ENCODE measurements around the gene NR2F2.

Gene NR2F2

DNA sequence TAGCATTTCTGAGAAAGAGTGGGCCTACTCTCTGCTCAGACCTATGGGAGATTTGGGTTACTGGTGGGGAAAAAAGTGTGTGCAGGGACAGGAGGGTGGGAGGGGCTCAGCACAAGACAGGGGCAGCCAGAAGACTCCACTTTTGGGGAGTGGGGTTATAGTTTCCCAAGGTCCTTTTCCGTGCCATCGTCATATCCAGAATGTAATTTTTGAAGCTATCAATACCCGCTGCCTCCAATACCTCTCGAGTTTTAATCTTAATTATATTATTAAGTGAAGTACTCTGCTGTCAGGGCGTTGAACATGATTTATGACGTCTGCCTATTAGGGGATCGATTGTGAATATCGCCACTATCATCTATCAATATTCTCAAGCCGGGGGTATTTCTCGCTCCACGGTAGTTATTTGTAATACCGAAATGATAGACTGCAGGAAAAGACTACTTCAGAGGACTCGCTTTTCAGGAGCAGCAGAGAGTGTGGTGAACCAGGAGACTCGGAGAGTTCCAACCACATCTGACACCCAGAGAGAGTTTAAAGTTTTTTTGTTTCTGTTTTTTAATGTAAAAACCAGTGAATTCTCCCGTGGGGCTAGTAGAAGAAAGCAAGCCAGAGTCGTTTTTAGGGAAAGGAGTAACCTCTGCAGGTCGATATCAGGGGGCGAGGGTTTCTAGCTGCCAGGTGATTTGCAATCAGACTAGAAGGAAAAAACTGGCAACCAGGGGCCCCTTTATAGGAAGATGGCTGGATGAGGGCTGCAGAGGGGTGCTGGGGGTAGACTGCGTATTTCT is 20.6 kb downstream of the NR2F2 start:
- in situ Hi-C loops (cut with MboI; ENCODE audit: low sequenced_read_pairs) = no loop called here

- in situ Hi-C loops (cut with MboI; ENCODE audit: low sequenced_read_pairs) = no loop called here
These were observed 21.5 kb downstream of the NR2F2 start for GRCh38 chr15:96351761-96352603.

- in situ Hi-C loops (cut with MboI; ENCODE audit: low sequenced_read_pairs) = no loop called here
These were observed 22.3 kb downstream of the NR2F2 start for GRCh38 chr15:96352604-96353405.

GRCh38 chr15:96353416-96353929 is 23.0 kb downstream of the NR2F2 start:
- in situ Hi-C loops (cut with MboI; ENCODE audit: low sequenced_read_pairs) = no loop called here

- in situ Hi-C loops (cut with MboI; ENCODE audit: low sequenced_read_pairs) = no loop called here
These were observed 23.6 kb downstream of the NR2F2 start for GRCh38 chr15:96353930-96354730.

DNA sequence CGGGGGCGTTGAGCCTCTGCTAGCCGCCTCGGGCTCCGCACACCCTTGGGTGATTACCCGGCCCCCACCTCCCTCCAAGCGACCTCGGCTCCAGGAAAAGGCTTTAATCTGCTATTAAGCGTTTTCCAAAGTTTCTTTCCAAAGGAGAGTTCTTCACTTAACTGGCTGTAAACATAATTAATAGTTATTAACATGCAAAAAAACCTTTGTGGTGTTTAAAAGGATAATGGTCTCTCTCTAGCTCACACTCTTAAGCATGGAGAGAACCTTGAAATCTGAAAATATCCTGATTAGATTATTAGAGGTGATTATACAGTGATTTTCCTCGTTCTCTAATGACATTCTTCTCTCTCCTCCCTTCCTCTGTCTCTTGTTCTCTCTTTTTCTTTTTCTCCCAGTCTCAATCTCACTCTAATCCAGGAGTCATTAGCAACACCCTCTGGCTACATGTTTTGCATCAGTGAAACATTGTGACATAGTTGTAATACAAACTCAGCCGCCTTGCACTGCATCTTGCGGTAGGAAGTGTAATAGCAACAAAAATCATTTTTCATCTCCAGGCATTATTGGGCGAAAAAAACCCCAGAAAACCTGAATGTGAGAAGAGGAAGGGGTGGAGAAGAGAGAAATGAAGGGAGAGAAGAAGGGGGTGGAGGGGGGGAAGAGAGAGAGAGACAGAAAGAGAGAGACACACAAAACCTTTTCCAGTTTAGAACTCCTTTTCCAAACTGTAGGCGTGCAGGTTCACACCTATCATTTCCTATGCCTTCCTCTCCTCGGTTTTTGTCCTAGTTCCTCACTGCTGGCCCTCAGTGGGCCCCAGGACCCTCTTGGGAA is 24.4 kb downstream of the NR2F2 start:
- in situ Hi-C loops (cut with MboI; ENCODE audit: low sequenced_read_pairs) = no loop called here

DNA sequence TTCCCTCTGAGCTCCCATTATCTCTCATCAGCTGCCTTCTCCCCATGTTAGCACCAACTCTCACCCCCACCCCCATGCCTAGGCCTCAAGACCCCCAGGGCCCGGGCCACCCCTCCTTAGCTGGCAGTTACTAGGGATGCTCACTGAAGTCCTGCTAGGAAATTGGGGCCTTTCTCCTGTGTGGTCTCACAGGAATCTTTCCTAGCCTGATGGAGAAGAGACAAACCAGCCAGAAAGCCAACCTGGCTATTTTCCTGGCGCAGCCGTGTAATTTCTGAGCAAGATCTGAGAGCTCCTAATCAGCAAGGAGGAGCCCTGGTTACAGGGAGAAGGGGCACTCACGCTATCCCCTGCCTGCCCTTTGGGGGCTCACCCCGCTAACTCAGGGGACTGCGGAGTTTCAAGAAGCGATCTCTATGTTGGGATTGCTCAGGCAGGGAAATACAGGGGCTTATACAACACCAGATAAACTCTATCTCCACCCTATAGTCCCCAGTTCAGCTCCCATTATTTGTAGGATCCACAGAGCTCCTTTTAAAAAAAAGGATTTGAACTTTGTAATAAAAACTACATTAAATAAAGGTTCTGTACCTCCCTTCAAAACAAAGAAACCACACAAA is 25.2 kb downstream of the NR2F2 start:
- in situ Hi-C loops (cut with MboI; ENCODE audit: low sequenced_read_pairs) = no loop called here

GRCh38 chr15:96356494-96357455 is 26.3 kb downstream of the NR2F2 start:
- in situ Hi-C loops (cut with MboI; ENCODE audit: low sequenced_read_pairs) = no loop called here

DNA sequence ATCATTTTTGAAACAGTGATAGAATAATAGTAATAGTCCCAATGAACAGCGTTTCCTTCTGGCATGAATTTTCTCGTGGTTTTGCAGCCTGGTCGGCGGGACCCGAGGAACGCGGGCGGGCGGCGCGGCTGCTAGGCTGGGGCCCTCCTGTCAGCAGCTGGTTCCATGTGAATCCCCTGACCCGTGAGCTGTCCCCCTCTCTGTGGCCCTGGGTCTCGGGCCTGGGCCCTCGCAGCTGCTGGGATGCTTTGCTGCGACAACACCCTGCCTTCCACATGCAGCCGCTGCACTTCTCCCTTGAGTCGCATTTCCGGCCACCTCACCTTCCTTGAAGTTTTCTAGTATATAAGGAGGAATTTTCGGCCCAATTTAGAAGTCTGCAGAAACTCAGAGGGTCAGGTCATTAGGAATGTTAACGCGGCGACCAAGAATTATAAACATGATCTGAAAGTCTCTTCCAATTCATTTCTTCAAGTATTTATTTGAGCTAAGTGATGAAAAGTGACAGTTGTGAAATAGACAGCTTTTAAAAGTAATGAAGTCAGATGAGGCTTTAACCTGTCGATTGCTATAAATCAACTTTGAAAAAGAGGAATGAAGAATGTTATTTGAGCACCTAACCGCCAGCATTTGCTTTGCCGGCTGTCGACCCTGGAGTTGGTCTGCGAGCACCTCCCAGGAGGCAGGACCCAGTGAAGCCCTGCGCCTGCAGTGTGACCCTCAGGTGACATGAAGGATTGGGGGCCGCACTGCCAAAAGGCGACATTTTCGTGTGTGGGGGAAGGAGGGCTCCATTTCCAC is 27.7 kb downstream of the NR2F2 start:
- in situ Hi-C loops (cut with MboI; ENCODE audit: low sequenced_read_pairs) = no loop called here

DNA sequence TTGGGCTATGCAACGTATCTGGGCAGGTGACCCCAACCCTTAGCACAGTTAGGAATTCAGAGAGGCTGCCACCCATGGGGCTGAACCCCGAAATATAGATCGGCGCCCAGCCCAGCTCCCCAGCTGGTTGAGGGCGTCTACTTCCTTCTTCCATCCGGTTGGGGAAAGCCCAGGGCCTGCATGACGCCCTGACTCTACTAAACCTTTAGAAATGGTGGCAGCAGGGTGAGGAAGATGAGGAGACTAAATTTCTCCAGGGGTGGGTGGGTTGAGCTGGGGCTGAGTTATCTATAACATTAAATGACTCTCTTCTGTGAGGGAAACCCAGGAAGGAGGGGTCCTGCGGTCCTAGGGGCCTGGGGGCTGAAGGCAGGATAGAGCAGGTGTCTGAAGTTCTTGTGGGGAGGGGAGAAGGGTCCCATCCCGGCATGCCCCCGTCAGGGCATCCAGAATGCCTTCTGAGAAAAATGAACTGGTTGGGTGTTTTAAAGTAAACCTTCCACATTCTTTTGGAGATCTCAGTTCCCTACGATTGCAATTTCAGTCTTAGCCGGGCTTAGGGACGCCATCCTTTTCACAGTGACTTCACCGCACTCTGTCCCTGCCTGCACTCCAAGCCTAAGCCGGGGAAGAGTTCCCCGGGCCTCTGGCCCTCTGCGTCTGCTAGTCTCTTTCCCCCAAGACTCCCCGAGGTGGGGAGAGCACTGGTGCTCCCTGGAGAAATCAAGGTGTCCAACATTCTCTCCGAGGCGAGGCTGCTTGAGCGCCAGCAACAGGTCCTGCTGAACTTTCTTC is 28.5 kb downstream of the NR2F2 start:
- in situ Hi-C loops (cut with MboI; ENCODE audit: low sequenced_read_pairs) = no loop called here

GRCh38 chr15:96359616-96360521 is 29.4 kb downstream of the NR2F2 start:
- in situ Hi-C loops (cut with MboI; ENCODE audit: low sequenced_read_pairs) = no loop called here

DNA sequence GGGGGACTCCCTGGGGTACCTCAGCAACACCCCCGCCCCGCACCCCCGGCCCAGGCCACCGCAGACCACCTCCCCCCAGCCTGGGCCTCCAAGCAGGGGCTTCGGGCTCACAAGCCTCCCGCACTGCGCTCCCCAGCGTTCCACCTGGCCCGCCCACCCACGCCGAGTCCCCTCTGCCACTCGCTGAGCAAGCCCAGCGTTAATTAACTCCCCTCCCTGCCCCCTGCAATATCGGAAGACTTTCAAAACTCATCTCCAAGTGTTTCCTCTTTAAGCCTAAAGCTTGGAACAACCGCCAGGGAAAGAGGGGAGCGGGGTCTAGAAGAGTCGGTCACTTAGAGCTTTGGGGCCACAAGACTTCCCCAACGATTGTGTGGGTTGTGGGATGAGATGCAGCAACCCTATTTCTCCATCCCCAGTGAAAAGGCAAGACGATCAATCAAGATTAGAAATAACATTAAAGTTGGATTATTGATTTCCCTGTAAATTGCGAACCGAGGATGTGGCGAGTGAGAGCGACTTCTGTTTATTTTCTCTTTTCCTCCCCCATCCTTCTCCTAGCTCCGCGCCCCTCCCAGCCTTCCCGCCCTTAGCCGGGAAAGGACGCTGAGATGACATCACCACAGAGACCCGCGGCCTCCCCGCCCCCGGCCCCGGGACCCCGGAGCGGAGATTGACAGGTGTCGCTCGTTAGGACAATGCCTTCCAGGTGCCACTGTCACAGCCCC is 30.2 kb downstream of the NR2F2 start:
- in situ Hi-C loops (cut with MboI; ENCODE audit: low sequenced_read_pairs) = no loop called here

DNA sequence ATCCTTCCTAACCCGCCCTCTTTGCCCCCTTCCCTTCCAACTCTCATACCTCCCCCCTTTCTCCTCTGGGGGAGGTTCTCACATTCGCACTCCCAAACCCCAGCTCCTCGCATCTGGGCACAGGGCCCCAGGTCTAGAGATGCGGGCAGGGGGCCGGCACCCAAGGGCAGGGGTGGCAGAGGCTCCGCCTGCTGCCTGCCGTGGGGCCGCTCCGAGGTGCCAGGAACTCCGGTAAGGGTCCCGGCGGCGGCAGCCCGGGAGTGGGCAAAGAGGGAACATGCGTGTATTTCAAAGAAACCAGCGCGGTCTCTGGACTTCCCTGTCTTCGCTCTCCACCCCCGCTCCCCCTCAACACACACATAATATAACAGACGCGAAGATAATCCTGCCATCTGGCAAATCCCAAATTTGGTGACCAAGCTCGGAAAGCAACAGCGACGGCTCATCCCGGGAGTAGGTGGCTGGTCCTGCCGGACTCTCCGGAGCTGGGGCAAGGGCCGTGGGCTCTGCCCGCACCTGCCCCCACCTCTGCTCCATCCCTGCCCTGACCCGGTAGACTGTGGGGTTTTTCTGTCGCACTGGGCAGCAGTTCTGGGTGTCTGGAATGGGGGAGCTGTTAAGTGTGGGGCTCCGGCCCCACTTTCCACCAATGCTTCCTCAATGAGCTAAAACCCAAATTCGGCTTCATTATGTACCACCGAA is 31.0 kb downstream of the NR2F2 start:
- in situ Hi-C loops (cut with MboI; ENCODE audit: low sequenced_read_pairs) = no loop called here
